Raji (cell line): Measurements from ENCODE around the gene ASCC1.

ENCODE experiments used
- POLR2A ChIP-seq: IDR thresholded peaks from 2 replicates; pipeline ENCODE4 v1.6.1; 2011; ENCODE audit warnings: low read depth, low read length, control low read depth; ENCODE audit not compliant: insufficient read depth

Gene ASCC1, protein sequence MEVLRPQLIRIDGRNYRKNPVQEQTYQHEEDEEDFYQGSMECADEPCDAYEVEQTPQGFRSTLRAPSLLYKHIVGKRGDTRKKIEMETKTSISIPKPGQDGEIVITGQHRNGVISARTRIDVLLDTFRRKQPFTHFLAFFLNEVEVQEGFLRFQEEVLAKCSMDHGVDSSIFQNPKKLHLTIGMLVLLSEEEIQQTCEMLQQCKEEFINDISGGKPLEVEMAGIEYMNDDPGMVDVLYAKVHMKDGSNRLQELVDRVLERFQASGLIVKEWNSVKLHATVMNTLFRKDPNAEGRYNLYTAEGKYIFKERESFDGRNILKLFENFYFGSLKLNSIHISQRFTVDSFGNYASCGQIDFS

DNA sequence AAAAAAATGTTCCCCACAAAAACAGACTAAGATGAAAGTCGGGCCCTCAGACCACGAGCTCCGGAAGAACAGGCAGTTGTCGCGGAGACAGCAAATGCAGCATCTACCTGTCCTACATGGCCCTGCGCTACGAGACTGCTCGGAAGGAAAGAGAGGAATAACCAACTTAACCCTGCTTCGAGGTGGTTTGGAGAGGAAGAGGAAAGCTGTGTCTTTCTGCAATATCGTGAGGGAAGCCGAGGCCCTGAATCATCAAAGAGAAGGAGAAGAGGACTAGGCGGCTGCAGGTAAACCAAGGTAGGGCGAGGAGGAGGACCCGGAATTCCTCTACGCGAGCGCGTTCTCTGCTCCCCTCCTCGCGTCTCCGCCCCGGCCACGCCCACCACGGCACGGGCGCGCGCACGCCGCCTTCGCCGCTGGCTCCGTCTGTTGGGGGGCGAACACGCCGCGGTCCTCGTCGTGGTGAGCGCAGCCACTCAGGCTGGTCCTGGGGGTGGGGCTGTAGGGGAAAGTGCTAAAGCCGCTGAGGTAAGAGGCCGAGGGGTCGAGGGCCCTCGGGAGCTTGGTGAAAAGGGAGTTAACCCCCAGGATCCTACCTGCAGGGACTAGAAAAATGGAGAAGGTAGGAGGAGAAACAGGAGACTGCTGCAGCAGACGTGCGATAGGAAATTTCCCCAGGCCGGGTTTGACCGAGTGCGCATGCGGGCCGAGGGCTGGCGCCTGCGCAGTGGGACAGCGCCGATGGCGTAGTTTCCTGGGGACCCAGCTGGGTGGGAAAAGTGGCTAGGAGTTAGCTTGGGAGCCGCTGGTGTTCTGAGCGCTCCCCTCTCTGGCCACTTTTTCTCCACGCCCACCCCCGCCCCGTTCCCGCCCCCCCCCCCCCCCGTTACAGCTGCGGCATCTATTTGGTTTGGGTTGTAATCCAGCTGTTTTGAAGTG is at the start of gene ASCC1, which contains the start of gene ANAPC16:
Gene ASCC1 (minus strand): TSS at position 666 of the 939 bp plus-strand sequence. CDS start 2,978 bp downstream, outside the sequence.
Gene ANAPC16 (plus strand): TSS at position 402 of the 939 bp plus-strand sequence. CDS start 7,903 bp downstream, outside the sequence.
- TF ChIP-seq POLR2A = peak; percentile 99

DNA sequence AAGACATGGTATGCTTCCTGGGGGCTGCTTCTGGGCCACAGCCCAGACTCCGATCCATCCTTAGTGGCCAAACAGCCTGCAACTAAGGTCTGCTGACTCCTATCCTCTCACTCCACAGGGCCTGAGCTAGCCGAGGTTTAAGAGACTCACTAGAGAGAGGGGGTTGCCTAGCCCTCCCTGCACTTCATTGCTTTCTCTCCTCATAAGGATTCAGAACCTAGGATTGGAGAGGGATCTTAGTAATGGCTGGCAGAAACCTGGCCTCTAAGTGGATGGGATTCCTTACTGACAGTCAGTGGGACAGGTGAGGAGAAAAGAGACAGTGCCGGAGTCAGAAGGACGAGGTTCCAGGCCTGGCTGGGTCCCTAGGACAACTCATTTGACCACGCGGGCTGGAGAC is 49.4 kb upstream of the ASCC1 start:
- no peak for TF ChIP-seq POLR2A

DNA sequence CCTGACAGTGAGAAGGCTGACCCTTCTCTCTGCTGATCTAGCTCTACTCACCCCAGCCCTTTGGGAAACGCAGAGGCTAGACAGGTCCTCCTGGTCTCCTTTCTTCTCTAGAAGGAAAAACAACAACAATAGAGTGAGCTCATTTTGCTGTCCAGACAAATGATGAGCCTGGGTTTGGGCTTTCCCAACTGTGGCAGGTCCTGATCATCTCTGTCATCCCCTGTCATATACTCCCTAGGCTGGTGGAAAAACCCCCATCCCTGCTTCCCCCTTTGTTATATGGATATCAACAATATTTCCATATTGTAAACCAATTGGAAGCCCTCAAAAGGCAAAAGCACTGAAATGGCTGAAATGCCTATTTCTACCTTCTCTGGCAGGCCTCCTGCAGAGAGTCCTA is 48.5 kb upstream of the ASCC1 start:
- no peak for TF ChIP-seq POLR2A

DNA sequence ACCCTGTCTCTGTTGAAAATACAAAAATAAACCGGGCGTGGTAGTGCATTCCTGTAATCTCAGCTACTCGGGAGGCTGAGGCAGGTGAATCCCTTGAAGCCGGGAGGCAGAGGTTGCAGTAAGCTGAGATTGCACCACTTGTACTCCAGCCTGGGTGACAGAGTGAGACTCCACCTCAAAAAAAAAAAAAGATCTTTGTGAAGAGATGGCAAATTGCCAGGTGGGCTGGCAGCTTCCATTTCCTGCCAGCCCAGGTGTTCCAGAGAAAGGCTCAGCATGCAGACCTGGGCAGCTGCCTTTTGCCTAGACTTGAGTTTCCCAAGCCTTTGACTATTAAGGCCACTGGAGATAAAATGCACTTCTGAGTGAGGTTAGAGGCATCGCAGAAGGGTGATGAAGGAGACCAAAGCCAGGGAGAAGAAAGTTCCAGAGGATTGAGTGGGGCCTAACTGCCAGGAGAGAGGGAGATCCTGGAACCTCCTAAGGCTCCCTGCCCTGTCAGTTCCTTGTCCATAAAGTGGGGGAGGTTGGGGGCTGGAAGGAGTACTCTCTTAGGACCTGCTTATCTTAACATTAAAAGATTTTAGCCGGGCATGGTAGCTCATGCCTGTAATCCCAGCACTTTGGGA is 47.7 kb upstream of the ASCC1 start:
- no peak for TF ChIP-seq POLR2A

DNA sequence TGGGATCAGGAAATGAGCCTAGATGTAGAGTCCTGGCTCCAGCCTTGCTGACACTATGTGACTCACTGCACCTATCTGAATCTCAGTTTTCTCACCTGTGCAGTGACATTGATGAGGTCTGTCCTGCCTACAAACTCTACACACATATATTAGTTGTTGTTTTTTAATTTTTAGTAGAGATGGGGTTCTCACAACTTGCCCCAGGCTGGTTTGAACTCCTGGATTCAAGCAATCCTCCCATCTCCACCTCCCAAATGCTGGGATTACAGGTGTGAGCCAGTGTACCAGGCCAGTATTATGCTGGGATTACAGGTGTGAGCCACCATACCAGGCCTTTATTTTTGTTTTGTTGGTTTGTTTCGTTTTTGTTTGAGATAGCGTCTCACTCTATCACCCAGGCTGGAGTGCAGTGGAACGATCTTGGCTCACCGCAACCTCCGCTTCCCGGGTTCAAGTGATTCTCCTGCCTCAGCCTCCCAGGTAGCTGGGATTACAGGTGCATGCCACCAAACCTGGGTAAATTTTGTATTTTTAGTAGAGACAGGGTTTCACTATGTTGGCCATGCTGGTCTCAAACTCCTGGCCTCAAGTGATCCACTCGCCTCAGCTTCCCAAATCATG is 45.8 kb upstream of the ASCC1 start:
- no peak for TF ChIP-seq POLR2A

DNA sequence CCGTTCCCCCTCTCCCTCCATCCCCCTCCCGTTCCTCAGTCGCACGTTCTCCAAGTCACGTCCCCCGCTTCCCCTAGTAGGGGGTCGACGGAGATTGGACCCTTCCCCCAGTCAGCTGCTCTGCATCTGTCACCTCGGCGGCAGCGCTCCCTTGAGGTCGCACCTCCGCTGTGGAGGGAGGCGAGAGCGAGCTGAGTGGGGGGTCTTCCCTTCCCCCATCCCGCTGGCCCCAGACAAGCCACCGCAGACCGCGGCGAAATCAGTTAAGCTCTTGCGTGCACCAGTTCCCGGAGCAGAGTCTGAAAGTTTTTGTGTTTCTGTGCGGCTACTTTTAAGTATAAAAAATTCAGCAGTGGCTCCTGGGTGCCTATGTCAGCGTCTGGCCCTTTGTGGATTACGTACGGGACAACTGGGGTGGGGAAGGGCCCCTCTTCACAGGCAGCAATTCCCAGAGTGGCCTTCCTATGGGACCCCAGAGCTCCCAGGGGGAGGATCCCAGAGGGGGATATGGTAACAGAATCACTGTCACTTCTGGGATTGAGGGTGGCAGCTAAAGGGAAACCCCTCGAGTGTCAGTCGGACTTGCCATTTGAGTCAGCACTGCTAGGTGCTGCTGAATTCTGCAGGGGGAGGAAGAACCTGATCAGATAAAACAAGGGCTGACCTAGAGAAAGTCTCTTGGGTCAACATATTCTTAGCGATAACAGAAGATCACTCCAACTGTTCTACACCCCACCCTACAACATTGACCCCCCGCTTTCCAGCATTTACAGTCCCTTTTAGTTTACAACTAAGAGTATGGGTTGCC is 45.1 kb upstream of the ASCC1 start:
- TF ChIP-seq POLR2A = peak; percentile 70

DNA sequence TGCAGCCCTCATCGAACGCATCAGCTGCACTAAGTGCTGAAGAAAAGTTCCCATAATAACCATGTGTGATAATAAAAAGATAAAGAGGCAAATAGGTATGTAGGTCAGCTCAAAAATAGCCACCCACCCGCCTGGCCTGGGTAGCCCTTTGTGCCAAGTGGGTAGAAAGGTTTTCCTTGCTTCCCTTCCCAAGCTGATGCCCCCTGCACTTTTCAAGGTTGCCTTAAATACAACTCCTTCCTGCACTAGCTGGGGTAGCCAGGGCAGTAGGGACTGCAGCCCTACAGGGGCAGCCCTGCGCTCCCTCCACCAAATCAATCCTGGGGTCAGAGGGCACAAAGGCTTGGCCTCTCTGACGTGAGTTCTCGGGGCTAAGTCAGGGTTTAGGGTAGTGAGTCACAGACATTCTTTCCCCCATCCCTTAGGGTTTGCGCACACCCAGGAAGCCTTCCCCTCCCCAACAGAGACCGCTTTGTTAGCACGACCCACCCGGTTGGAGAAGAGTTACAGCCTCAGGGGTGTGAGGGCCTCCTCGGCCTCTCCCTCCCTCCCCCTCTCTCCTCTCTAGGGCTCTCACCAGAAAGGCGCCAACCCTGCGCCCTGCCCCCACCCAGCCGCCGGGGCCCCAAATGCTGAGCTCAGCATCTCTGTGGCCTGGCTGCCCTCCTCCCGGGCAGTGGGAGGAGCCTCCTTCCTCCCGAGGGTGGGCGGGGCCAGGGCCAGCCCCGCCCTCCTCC is 44.3 kb upstream of the ASCC1 start:
- TF ChIP-seq POLR2A = no peak

DNA sequence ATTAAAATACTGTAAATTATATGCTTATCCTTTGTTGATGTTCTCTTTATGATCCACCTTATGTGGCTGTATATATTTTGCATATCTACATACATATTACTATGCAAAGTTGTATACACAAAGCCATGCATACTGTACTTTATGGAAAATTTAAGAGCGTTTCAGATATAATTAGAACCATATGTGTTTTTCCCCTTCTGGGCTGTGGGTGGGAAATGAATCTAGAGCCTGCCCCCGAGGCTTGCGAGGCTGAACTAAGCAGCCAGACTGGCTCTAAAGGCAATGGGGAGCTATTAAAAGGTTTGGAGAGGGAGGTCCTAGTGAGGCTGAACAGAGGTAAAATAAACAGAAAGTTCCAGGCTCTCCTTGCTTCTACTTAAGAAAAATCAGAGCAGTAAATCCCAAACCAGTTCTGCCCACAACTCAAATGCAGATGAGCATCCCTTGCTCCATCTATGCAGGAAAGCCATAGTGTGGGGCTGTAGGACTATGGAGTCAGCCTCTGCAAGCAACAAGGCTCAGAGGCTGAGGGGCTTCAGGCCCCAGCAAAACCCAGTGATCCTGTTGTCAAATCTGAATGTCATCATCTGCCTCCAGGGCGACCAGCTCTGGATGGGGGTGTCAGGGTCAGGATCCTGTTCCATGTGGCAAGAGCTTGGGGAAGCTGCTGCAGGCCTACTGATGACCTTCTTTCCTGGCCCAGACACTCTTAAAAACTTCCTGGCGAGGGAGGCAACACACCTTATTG is 43.6 kb upstream of the ASCC1 start:
- no peak for TF ChIP-seq POLR2A

DNA sequence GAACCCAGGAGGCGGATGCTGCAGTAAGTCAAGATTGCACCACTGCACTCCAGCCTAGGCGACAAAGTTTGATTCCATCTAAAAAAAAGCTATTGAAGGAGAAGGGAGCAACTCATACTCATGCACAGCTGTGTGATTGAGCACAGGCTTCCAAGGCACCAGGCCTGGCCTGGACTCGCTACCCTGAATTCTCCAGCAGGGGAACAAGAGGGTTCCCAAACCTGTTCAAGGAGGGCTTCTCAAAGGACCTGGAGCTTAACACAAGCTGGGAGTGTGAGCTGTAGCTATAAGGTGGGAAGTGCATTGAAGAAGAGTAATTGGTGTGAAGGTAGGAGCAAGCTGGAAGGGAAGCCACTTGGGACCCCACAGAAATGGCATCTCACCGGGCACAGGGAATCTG is 42.5 kb upstream of the ASCC1 start:
- no peak for TF ChIP-seq POLR2A

DNA sequence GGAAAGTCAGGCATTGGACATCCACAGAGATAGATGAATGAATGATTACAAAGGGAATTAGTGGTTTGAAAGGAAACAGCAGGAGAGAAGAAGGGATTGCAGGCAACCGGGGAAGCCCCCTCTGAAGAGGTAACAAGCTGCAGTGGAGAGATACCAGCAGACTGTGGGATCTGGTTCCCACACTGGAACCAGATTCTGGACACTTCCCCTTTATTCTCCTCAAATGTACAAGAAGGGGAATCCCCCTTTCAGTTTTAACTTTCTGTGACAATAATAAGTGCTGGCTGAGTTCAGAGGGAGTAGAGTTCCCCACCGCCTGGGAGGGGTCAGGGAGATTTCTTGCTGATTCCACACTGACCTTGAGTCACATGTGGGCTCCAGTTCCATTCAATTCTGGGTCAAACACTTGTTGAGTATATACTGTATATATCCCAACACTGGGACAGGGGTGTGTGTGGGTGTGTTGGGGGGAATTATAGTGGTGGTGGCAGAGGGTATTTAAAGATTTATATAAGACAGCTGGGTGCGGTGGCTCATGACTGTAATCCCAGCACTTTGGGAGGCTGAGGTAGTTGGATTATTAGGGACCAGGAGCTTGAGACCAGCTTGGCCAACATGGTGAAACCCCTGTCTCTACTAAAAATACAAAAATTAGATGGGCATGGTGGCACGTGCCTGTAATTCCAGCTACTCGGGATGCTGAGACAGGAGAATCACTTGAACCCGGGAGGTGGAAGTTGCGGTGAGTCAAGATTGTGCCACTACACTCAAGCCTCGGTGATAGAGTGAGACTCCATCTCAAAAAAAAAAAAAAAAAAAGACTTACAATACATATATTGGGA is 41.2 kb upstream of the ASCC1 start:
- TF ChIP-seq POLR2A = no peak

DNA sequence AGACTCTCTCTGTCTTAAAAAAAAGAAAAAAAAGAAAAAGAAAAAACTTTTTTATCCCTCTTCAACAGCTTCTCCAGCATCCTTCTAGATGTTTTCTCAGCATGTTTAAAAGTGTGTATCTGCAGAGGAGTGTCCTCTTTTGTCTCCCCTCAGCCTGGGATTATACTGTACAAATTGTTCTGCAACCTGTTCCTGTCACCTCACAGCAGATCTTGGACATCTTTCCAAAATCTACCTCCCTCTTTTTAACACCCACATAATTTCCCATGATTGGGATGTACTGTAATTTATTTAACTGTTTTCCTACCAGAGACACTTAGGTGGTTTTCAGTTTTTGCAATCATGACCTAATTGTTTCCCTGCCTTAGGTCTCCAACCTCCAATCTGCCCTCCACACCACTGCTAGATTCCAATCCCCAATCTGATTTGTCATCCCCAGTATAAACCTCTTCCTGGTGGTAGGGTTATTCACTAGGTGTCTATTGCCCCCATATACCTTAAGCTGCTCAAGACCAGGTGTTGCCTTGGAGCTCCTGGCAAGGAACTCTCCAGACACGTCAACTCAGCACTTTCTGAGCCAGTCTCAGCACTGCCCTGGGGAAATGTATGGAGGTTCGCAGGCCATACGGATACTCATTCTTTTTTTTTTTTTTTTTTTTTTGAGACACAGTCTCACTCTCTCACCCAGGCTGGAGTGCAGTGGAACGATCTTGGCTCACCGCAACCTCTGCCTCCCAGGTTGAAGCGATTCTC is 40.1 kb upstream of the ASCC1 start:
- no peak for TF ChIP-seq POLR2A
